ENCODE measurements around the gene PACRG. TPM values are rescaled to one million over a fixed set of nuclear protein-coding genes. Genes with fewer than 3 reads are reported as not detected.

The PACRG gene
- total and polyA plus RNA-seq, 3 experiments from 2014 or later, result not detected

DNA sequence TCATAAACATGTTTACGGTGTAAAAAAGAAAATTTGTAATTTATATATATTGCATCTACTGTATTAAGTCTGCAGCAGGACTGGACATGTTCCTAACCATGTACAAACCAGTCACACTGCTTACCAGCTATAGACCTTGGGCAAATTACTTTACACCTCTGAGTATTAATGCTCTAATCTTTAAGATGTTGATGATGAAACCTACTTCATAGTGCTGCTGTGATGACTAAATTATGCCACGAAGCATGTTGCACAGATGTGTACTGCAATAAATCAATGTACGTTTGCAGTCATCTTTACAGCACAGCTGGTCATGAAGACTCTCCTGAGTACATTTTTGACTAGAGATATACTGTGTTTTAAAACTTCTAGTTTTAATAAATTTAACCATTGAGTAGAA, 42.8 kb upstream of the PACRG start:
- Mint-ChIP-seq H3K36me3 (peaks cover 0 to 9% (median 0%) of the 10 kb centered on the region in 3 donors), H3K9me3 (peaks cover 0 to 5% (median 2%) of the 10 kb centered on the region in 5 donors), H3K4me1 (no peaks in the 10 kb centered on the region), H3K4me3 (no peak overlapping the region), H3K27me3 (no peaks in the 10 kb centered on the region), H3K27ac (no peak overlapping the region)
- Histone ChIP-seq H3K4me1 (ENCODE audit: insufficient read depth, low read length) (no peaks in the 10 kb centered on the region), H3K4me3 (ENCODE audit: low read length) (no peak overlapping the region), H3K9me3 (ENCODE audit: low read length) (no peaks in the 10 kb centered on the region), H3K27me3 (ENCODE audit: insufficient read depth, low read length, poor library complexity, severe bottlenecking) (no peaks in the 10 kb centered on the region), H3K27ac (ENCODE audit: low read depth, low read length) (no peak overlapping the region), H3K36me3 (ENCODE audit: insufficient read depth, low read length) (no peaks in the 10 kb centered on the region)
- POLR2A ChIA-PET, result no interaction called here
- no peak for DNase-seq
- CTCF ChIA-PET, result no interaction called here

DNA sequence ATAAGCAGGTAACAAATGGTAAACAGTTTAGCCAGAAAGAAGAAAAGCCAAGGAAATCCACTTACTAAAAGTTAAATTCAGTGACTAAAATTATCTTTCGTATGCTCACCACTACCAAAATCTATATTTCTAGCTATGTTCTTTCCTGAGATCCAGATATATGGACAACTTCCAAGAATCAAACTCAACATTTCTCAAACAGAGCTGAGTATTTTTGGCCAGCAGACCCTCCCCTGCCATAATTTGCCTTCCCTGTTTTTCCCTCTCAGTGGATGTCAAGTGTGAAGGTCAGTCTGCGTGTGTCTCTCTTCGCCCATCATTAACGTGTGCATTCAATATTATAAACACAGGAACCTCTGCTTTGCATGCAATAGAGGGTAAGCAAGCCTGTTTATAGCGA, 42.2 kb upstream of the PACRG start:
- DNase-seq, result no peak
- Mint-ChIP-seq H3K36me3 (peaks cover 0 to 9% (median 0%) of the 10 kb centered on the region in 3 donors), H3K9me3 (peaks cover 0 to 5% (median 2%) of the 10 kb centered on the region in 5 donors), H3K4me1 (no peaks in the 10 kb centered on the region), H3K27me3 (no peaks in the 10 kb centered on the region), H3K27ac (no peak overlapping the region), H3K4me3 (no peak overlapping the region)
- Histone ChIP-seq H3K36me3 (ENCODE audit: insufficient read depth, low read length) (no peaks in the 10 kb centered on the region), H3K27me3 (ENCODE audit: insufficient read depth, low read length, poor library complexity, severe bottlenecking) (no peaks in the 10 kb centered on the region), H3K4me3 (ENCODE audit: low read length) (no peak overlapping the region), H3K9me3 (ENCODE audit: low read length) (no peaks in the 10 kb centered on the region), H3K4me1 (ENCODE audit: insufficient read depth, low read length) (no peaks in the 10 kb centered on the region), H3K27ac (ENCODE audit: low read depth, low read length) (no peak overlapping the region)
- CTCF ChIA-PET, result no interaction called here
- POLR2A ChIA-PET, result no interaction called here

DNA sequence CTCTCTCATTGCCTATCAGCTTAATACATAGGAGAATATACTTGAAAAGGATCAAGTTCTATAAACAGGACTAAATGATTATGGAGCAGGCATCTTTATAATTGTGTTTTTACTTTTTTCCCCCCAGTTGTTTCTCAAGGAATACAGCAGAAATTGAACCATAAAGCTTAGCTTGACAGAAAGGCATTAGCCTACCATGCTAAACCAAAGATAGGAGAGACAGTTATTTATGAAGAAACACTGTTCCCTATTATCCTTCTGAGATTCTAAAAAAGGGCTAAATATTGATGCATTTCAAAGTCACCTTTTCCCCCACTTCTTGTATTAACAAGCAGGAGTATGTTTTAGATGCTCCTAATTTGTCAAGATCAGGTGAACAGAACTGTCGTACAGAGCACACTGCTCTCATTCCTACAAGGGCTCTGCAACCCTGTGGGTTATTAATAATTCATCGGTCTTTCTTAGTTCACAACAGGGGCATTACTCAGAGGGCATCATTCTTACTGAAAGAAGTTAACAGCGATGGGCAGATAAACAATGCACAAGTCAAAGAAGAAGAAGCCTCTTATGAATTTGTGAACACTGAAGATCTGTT, 38.9 kb upstream of the PACRG start:
- H3K9me3 Mint-ChIP-seq, result peaks cover 0 to 5% (median 0%) of the 10 kb centered on the region in 5 donors
- no peak overlapping the region for H3K27ac ChIP-seq (ENCODE audit: low read depth, low read length)
- H3K4me3 ChIP-seq (ENCODE audit: low read length), result no peak overlapping the region
- H3K36me3 ChIP-seq (ENCODE audit: insufficient read depth, low read length), result no peaks in the 10 kb centered on the region
- H3K36me3 Mint-ChIP-seq, result no peaks in the 10 kb centered on the region
- CTCF ChIA-PET, result no interaction called here
- no peaks in the 10 kb centered on the region for H3K4me1 Mint-ChIP-seq
- DNase-seq, result no peak
- H3K27me3 Mint-ChIP-seq, result no peaks in the 10 kb centered on the region
- POLR2A ChIA-PET, result no interaction called here
- H3K27me3 ChIP-seq (ENCODE audit: insufficient read depth, low read length, poor library complexity, severe bottlenecking), result no peaks in the 10 kb centered on the region
- no peak overlapping the region for H3K27ac Mint-ChIP-seq
- no peak overlapping the region for H3K4me3 Mint-ChIP-seq
- no peaks in the 10 kb centered on the region for H3K4me1 ChIP-seq (ENCODE audit: insufficient read depth, low read length)
- no peaks in the 10 kb centered on the region for H3K9me3 ChIP-seq (ENCODE audit: low read length)

DNA sequence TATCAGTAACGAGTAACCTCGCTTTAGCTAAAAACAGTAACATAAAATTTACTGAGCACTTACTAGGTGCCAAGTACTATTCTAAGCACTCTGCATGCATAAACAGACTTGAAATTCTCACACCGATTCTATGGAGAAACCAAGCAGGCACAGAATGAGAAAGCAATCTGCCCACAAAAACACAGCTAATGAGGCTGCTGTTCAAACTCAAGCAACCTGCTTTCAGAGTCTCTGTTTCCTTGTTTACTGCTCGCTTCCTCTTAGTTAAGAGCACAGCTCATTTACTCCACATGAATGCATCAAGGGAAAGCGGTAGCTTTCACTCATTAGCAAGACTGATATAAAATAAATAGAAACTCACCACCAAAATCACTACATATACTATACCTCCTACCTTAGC, 37.6 kb upstream of the PACRG start:
- Mint-ChIP-seq H3K27ac (no peak overlapping the region), H3K27me3 (no peaks in the 10 kb centered on the region), H3K36me3 (no peaks in the 10 kb centered on the region), H3K4me1 (no peaks in the 10 kb centered on the region), H3K9me3 (peaks cover 0 to 5% (median 0%) of the 10 kb centered on the region in 5 donors), H3K4me3 (no peak overlapping the region)
- Histone ChIP-seq H3K9me3 (ENCODE audit: low read length) (no peaks in the 10 kb centered on the region), H3K27ac (ENCODE audit: low read depth, low read length) (no peak overlapping the region), H3K4me1 (ENCODE audit: insufficient read depth, low read length) (no peaks in the 10 kb centered on the region), H3K4me3 (ENCODE audit: low read length) (no peak overlapping the region), H3K36me3 (ENCODE audit: insufficient read depth, low read length) (no peaks in the 10 kb centered on the region), H3K27me3 (ENCODE audit: insufficient read depth, low read length, poor library complexity, severe bottlenecking) (no peaks in the 10 kb centered on the region)
- CTCF ChIA-PET, result no interaction called here
- POLR2A ChIA-PET, result no interaction called here
- DNase-seq, result no peak

DNA sequence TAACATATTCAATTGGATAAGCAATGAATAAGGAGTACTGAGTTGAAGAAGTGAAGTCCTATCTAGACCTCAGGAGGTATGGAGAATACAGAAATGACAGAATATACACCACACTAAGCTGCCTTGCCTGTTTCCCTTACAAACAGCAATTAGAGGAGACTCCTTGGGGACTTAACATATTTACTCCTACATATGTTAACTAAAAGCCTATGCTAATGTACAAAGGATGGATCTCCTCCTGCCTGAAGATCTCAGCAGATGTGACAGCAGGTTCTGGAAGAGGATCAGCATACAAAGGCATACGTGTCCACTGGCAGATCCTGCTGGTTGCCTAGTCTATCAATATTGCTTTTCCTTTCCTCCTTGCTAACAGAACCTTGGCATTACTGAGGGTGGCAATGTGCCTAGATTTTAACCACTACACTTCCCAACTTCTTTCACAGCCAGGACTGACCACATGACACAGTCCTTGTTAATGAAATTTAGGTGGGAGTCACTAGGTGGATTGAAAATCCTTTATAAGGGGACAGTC, 29.8 kb upstream of the PACRG start:
- CTCF ChIA-PET, result no interaction called here
- H3K4me3 Mint-ChIP-seq, result no peak overlapping the region
- Histone ChIP-seq H3K27me3 (ENCODE audit: insufficient read depth, low read length, poor library complexity, severe bottlenecking) (no peaks in the 10 kb centered on the region), H3K4me3 (ENCODE audit: low read length) (no peak overlapping the region), H3K9me3 (ENCODE audit: low read length) (no peaks in the 10 kb centered on the region), H3K36me3 (ENCODE audit: insufficient read depth, low read length) (no peaks in the 10 kb centered on the region), H3K4me1 (ENCODE audit: insufficient read depth, low read length) (no peaks in the 10 kb centered on the region), H3K27ac (ENCODE audit: low read depth, low read length) (no peak overlapping the region)
- peaks cover 0 to 2% (median 0%) of the 10 kb centered on the region in 3 donors for H3K36me3 Mint-ChIP-seq
- H3K27me3 Mint-ChIP-seq, result no peaks in the 10 kb centered on the region
- no peaks in the 10 kb centered on the region for H3K9me3 Mint-ChIP-seq
- POLR2A ChIA-PET, result no interaction called here
- no peaks in the 10 kb centered on the region for H3K4me1 Mint-ChIP-seq
- DNase-seq, result no peak
- no peak overlapping the region for H3K27ac Mint-ChIP-seq

DNA sequence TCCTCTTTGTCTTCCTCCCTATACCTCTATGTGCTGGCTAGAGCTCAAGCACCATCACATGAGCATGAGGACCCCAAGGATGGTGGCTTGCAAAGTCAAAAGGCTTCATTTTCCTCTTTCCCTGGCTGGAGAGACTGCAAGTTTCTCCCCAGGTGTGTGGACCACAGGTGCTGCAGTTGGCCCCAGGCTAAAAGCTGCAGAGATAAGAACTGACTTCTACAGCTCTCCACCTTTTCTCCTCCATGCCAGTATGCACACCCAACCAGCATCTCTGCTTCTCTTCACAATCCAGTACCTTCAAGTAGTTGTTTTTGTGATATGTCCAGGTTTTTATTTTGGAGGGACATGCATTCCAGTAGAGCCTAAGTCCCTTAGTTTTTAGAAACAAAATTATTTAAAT, 29.3 kb upstream of the PACRG start:
- Mint-ChIP-seq H3K36me3 (peaks cover 0 to 2% (median 0%) of the 10 kb centered on the region in 3 donors), H3K4me3 (no peak overlapping the region)
- CTCF ChIA-PET, result no interaction called here

DNA sequence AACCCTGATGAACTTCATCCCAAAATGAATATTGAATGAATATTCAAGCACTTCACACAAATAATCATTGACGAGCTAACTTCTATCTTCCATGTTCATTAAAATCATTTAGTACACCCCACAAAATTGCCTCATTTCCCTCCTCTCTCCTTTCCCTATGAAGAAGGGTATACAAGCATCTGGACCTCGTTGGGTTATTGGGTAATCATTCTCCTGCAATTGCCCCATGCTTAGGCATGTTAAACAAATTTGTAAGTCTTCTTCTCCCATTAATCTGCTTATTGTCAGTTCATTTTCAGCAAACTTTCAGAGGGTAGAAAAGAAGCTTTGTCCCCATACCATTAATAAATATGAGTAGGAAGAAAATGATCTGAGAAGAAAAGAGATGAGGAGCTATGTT, 27.8 kb upstream of the PACRG start:
- no peaks in the 10 kb centered on the region for H3K27me3 Mint-ChIP-seq
- H3K36me3 Mint-ChIP-seq, result peaks cover 0 to 2% (median 0%) of the 10 kb centered on the region in 3 donors
- H3K9me3 ChIP-seq (ENCODE audit: low read length), result no peaks in the 10 kb centered on the region

More for the DNA sequence above, 29.3 kb upstream of the PACRG start:
- Histone ChIP-seq H3K27me3 (ENCODE audit: insufficient read depth, low read length, poor library complexity, severe bottlenecking) (no peaks in the 10 kb centered on the region), H3K4me1 (ENCODE audit: insufficient read depth, low read length) (no peaks in the 10 kb centered on the region), H3K4me3 (ENCODE audit: low read length) (no peak overlapping the region), H3K36me3 (ENCODE audit: insufficient read depth, low read length) (no peaks in the 10 kb centered on the region), H3K27ac (ENCODE audit: low read depth, low read length) (no peak overlapping the region), H3K9me3 (ENCODE audit: low read length) (no peaks in the 10 kb centered on the region)
- H3K27me3 Mint-ChIP-seq, result no peaks in the 10 kb centered on the region
- H3K27ac Mint-ChIP-seq, result no peak overlapping the region
- POLR2A ChIA-PET, result no interaction called here
- no peaks in the 10 kb centered on the region for H3K9me3 Mint-ChIP-seq
- no peak for DNase-seq
- H3K4me1 Mint-ChIP-seq, result no peaks in the 10 kb centered on the region

DNA sequence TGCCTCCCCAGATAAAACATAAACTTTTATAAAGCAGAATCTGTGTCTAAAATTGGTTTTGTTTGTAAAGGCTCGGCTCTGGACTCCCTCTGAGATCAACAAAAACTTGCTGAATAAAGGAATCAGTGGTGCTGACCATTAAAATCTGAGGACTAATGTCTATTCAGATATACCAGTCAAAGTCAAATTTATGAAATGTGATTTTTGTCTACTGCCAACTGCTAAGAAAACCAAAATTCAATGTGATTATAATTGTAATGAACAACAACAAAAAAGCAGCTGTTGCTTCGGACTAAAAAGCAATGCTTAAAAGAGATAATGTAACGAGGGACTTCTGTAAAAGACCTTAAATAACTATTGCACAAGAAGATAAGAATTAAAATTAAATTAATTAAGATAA, 26.8 kb upstream of the PACRG start:
- H3K27me3 ChIP-seq (ENCODE audit: insufficient read depth, low read length, poor library complexity, severe bottlenecking), result no peaks in the 10 kb centered on the region
- peaks cover 0 to under 1% (median 0%) of the 10 kb centered on the region in 3 donors for H3K36me3 Mint-ChIP-seq
- ChIA-PET POLR2A (interaction anchor here (0.6 kb wide), 1 partner anchor 861 kb away, joined by 3 read pairs; no protein-coding TSS in a partner anchor), CTCF (no interaction called here)
- no peak overlapping the region for H3K27ac ChIP-seq (ENCODE audit: low read depth, low read length)
- no peaks in the 10 kb centered on the region for H3K36me3 ChIP-seq (ENCODE audit: insufficient read depth, low read length)
- H3K27me3 Mint-ChIP-seq, result no peaks in the 10 kb centered on the region
- no peak overlapping the region for H3K27ac Mint-ChIP-seq
- no peak for DNase-seq
- H3K4me3 ChIP-seq (ENCODE audit: low read length), result no peak overlapping the region
- no peaks in the 10 kb centered on the region for H3K9me3 ChIP-seq (ENCODE audit: low read length)
- no peak overlapping the region for H3K4me3 Mint-ChIP-seq
- H3K4me1 ChIP-seq (ENCODE audit: insufficient read depth, low read length), result no peaks in the 10 kb centered on the region
- H3K4me1 Mint-ChIP-seq, result no peaks in the 10 kb centered on the region
- no peaks in the 10 kb centered on the region for H3K9me3 Mint-ChIP-seq

More for the DNA sequence above, 27.8 kb upstream of the PACRG start:
- Mint-ChIP-seq H3K27ac (no peak overlapping the region), H3K9me3 (no peaks in the 10 kb centered on the region), H3K4me1 (no peaks in the 10 kb centered on the region), H3K4me3 (no peak overlapping the region)
- H3K4me3 ChIP-seq (ENCODE audit: low read length), result no peak overlapping the region
- H3K27ac ChIP-seq (ENCODE audit: low read depth, low read length), result no peak overlapping the region
- H3K27me3 ChIP-seq (ENCODE audit: insufficient read depth, low read length, poor library complexity, severe bottlenecking), result no peaks in the 10 kb centered on the region
- CTCF ChIA-PET, result no interaction called here
- H3K4me1 ChIP-seq (ENCODE audit: insufficient read depth, low read length), result no peaks in the 10 kb centered on the region
- no peak for DNase-seq
- POLR2A ChIA-PET, result no interaction called here
- H3K36me3 ChIP-seq (ENCODE audit: insufficient read depth, low read length), result no peaks in the 10 kb centered on the region
